ENCODE measurements around the gene EPHA6.

The EPHA6 gene

DNA sequence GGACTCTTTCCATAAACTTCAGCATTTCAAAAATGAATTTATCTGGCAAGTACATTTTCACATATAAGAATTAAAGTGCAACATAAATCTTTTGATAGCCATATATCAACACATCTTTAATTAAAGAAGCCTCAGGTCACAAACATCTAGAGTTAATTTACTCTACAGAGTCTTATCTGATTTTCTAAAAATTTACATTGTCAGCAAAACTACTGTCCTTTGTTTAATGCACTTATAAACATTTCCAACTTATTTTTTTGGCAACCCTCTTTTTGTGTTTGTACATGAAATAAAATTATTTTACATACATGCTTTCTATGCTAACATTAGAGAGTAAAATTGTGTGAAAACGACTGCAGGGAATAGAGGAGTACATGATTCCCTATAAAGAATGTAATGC lies 533.4 kb downstream of the EPHA6 start:
- TF ChIP-seq, protein P1, sequence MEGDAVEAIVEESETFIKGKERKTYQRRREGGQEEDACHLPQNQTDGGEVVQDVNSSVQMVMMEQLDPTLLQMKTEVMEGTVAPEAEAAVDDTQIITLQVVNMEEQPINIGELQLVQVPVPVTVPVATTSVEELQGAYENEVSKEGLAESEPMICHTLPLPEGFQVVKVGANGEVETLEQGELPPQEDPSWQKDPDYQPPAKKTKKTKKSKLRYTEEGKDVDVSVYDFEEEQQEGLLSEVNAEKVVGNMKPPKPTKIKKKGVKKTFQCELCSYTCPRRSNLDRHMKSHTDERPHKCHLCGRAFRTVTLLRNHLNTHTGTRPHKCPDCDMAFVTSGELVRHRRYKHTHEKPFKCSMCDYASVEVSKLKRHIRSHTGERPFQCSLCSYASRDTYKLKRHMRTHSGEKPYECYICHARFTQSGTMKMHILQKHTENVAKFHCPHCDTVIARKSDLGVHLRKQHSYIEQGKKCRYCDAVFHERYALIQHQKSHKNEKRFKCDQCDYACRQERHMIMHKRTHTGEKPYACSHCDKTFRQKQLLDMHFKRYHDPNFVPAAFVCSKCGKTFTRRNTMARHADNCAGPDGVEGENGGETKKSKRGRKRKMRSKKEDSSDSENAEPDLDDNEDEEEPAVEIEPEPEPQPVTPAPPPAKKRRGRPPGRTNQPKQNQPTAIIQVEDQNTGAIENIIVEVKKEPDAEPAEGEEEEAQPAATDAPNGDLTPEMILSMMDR (conservative IDR thresholded peaks at IDR 0.05; ENCODE audit: low read depth, low read length): no peak
- H3K4me3 ChIP-seq (ENCODE audit: low read length): no peak overlapping the region
- DNase-seq (ENCODE audit: low read depth): no peak

DNA sequence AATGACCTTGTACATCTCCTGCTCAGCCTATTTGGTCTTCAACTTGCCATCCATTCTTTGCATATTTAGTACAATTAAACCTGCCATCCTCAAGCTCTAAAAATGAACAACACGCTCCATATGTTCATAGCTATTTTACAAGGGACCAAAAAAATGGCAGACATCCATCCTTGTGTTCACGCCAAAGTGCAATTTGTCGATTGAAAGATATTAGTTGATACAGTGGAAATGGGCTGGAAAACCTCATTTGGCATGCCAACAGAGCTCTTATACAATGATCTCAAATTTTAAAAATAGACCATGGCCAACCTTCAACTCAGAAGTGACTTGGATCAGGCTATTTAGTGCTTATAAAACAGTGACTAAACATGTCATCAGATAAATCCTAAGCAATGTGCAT lies 536.6 kb downstream of the EPHA6 start:
- TF ChIP-seq, protein P1 (conservative IDR thresholded peaks at IDR 0.05; ENCODE audit: low read depth, low read length): no peak
- no peak overlapping the region for H3K4me3 ChIP-seq (ENCODE audit: low read length)
- DNase-seq (ENCODE audit: low read depth): no peak

DNA sequence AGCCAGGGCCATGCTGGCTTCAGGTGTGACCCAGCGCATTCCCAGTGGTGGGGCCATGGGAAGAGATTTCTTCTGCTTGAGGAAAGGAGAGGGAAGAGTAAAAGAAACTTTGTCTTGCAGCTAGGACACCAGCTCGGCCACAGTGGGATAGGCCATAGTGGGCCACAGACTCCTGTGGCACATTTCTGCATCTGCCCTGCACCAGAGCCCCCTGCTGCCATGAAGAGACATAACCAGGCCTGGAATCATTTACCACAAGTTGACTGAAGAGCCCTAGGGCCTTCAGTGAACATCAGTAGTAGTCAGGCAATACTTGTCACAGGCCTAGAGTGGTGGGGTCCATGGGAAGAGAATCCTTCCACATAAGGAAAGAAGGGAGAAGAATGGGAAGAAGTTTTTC lies 538.8 kb downstream of the EPHA6 start:
- no peak overlapping the region for H3K4me3 ChIP-seq (ENCODE audit: low read length)
- TF ChIP-seq, protein P1 (conservative IDR thresholded peaks at IDR 0.05; ENCODE audit: low read depth, low read length): no peak
- no peak for DNase-seq (ENCODE audit: low read depth)

DNA sequence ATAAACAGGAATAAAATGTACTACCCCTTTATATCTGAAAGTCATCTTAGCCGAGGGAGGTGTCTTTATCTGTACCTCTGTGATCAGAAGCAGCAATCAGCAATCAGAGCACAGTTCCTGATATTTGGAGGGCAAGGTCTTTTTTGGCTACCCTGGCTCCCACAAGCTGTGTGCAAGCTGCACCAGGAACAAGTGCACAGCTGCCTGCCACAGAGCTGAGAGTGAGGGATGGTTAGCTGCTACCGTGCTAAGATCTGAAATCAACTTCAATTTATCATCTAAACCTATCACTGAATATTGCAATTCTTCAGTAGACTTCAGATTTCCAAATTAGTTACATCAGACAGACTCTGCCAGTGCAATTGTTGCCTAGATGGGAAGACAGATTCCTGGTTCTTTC lies 545.6 kb downstream of the EPHA6 start:
- no peak overlapping the region for H3K4me3 ChIP-seq (ENCODE audit: low read length)
- TF ChIP-seq, protein P1 (conservative IDR thresholded peaks at IDR 0.05; ENCODE audit: low read depth, low read length): no peak

DNA sequence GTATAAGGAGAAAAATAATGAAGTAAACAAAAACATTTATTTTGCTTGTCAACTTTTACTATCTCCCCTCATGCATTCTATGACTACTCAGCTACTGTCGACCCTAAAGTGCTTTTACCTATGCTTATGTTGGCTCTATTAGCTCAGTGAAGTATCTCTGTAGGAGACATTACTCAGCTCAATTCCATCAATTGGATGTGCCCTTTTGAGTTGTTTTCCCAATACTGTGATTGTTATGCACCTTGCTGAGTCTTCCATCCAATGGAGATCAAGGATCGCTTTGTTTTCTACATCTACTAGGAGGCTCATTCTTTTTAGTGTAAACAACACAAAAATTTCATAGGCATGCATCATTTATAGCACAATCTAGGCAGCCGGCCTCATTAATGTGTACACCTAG lies 546.4 kb downstream of the EPHA6 start:
- H3K4me3 ChIP-seq (ENCODE audit: low read length): no peak overlapping the region
- TF ChIP-seq, protein P1 (conservative IDR thresholded peaks at IDR 0.05; ENCODE audit: low read depth, low read length): no peak
- no peak for DNase-seq (ENCODE audit: low read depth)

More for the DNA sequence above, 545.6 kb downstream of the EPHA6 start:
- no peak for DNase-seq (ENCODE audit: low read depth)

DNA sequence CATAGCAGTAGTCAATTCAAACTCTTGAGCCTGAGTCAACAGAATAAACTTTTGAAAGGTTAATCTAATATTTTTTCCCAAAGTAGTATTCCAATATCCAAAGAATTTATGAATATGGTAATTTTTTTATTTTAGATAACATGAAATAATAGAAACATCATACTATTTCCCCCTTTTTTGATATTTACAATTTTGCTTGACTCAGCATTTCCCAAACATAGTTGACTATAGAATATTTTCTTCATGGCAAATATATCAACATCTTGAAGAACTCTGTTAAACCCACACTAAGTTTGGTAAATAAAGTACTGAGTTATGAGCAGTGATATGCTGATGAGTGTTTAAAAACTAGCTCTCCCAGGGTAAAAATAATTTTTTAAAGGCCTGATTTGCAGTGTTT lies 570.2 kb downstream of the EPHA6 start:
- DNase-seq (ENCODE audit: low read depth): no peak
- TF ChIP-seq, protein P1 (conservative IDR thresholded peaks at IDR 0.05; ENCODE audit: low read depth, low read length): no peak
- no peak overlapping the region for H3K4me3 ChIP-seq (ENCODE audit: low read length)

DNA sequence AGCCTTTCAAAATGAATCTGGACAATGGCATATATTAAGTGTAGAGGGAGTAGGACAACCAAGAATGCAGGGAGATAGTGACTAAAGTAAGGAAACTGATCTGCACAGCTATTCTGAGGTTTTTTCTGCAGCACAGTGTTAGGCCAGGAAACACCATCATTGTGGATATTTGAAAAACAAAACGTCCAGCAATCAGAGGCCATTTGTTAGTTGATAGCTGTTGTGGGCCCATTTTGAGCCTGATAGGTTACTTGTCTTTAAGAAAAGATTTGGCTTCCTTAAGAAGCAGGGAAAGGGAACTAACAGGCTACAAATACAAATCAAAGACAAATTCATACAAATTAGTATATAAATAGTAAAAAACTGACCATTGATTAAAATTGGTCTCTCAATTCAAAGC lies 574.4 kb downstream of the EPHA6 start:
- no peak overlapping the region for H3K4me3 ChIP-seq (ENCODE audit: low read length)
- no peak for DNase-seq (ENCODE audit: low read depth)
- TF ChIP-seq, protein P1 (conservative IDR thresholded peaks at IDR 0.05; ENCODE audit: low read depth, low read length): no peak

Data from retinal pigment epithelial cell (primary cell).